Measurements from ENCODE around the gene GTF3C5.
"Not testable (repeated sequence)": the region's sequence is repeated elsewhere in the genome, so short reads cannot be mapped to it uniquely, and the experiment has no call there.

Gene GTF3C5

DNA sequence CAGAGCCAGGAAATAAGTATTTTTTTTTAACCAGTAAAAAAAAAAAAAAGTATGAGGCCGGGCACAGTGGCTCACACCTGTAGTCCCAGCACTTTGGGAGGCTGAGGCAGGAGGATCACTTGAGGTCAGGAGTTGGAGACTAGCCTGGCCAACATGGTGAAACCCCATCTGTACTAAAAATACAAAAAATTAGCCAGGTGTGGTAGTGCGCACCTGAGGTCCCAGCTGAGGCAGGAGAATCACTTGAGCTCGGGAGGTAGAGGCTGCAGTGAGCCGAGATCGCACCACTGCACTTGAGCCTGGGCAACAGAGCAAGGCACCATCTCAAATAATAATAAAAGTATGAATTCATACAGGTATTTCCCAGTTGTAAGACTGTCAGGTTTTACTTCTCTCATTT, 41.4 kb downstream of the GTF3C5 start:
- not testable (repeated sequence) for DNase-seq

DNA sequence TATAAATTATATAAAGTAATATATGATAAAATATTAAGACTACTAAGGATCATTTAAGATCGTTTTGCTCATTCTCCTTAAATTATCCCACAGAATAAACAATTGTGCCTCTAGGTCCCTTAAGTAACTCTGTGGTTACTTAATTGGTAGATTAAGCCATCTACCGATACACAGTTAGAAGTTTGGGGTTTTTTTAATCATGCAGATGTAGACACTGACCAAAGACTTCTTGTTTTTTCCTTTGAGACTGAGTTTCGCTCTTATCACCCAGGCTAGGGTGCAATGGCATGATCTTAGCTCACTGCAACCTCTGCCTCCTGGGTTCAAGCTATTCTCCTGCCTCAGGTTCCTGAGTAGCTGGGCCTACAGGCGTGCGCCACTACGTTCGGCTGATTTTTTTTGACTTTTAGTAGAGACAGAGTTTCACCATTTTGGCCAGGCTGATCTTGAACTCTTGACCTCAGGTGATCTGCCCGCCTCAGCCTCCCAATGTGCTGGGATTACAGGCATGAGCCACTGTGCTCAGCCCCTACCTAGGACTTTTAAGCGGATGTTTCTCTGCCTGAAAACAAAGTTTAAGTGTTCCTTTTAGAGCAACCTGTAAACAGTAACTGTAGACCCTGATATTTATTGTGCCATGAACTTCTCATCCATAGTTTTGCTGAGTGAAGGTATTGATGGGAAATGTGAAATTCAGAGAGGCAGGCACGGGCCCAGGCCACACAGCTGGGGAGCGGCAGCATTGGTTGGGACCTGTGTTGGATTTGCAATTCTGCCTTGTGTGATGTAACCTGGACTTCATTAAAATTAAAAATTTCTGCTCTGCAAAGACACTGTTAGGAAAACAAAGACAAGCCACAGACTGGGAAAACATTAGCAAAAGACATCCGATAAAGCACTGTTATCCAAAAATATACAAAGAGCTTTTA, 42.6 kb downstream of the GTF3C5 start:
- no peak for DNase-seq

DNA sequence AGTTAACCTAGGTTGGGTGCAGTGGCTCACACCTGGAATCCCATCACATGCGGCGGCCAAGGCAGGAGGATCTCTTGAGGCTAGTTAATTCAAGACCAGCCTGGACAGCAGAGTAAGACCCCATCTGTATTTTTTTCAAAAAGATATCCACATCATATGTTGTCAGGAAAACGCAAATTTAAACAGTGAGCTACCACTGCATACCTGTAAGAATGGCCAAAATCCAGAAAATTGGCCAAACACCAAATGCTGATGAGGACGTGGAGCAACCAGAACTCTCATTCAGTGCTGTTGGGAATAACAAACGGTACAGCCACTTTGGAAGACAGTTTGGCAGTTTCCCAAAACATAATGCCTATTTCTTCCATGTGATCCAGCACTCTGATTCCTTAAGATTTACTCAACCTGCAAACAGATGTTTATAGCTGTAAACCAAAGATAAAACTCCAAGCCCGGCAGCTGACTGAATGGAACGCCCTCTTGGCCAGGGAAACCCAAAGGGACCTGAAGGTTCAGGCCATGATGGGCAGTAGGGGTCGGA, 43.4 kb downstream of the GTF3C5 start:
- no peak for DNase-seq

DNA sequence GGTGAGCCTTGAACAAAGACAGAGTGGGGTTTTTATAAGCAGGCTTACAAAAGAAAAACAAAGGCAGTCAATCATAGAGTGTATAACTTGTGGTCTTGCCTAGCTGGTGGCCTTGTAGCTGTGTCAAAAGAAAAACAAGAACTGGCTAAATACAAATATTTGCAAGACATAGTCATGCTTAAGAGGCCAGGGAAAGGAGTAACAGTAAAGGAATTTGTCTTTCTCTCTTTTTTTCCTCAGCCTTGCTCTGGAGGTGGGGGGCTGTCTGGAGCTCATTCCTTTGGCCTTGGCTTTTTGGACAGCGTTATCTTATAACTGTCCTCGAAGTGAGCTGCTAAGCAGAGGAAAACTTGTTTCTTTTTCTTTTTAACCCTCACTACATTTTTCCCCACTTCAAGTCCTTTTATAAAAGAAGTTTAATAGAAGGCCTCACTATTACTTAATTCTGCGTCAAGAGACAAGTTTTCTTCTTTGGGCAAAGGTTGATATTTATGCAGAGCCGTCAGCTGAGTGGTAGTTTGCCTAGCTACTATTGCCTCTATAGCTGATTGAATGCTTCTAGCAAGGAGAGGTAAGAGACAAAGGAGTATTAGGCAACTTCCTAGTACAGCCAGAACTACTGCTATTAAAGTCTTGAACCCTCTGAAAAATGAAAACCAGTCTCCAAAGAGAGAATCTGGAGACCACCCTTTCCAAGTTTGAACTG, 45.3 kb downstream of the GTF3C5 start:
- DNase-seq, result no peak

DNA sequence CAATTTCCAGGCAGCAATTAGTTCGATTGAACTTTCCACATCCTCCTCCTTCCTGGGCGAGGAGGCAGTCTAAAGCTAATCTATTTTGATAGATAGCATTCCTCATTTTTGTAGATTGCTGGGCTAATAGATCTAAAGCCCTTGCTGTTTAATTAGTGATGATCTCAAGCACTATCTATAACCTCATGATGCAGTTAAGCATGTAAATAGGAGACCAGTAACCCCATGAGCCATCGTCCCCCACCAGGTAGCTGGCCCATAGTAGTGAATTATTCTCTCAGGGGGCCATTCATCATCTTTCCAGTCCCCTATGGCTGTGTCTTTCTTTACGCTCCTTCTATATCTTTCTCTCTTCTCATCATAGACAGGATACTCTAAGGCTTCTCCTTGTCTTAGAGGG, 45.9 kb downstream of the GTF3C5 start:
- DNase-seq, result no peak

DNA sequence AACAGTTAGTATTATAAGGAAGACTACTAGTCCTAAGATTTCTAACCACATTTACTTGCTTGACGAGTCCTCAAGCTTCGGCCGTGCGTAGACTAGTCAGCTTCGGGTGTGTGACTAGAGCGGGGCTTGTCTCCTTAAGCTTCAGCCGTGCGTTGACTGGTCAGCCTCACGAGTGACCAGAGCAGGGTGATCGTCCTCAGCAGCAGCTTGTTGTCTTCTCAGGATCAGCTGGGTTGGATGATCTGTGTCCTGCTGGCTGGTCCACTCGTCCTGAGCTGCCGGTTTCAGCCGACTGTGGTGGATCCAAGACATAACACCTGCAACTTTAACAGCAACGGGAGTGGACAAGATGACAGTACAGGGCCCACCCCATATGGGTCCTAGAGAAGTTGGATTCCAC, 47.7 kb downstream of the GTF3C5 start:
- DNase-seq, result no peak

DNA sequence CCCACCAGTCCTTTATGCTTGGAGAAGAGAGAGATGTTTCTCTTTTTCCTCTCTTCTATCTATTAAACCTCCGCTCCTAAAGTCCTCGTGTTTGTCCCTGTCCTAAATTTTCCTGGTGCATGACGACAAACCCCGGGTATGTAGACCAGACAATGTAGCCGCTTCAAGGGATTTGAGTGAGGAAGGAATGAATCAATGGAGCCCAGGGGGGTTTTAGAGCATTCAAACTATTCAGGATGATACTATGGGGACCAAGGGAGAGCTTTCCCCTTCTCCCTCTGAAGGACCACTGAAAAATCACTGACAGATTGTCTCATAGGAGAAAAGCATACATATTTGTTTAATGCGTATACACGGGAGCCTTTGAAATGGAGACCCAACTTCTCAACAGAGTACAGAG, 49.4 kb downstream of the GTF3C5 start:
- DNase-seq, result no peak

DNA sequence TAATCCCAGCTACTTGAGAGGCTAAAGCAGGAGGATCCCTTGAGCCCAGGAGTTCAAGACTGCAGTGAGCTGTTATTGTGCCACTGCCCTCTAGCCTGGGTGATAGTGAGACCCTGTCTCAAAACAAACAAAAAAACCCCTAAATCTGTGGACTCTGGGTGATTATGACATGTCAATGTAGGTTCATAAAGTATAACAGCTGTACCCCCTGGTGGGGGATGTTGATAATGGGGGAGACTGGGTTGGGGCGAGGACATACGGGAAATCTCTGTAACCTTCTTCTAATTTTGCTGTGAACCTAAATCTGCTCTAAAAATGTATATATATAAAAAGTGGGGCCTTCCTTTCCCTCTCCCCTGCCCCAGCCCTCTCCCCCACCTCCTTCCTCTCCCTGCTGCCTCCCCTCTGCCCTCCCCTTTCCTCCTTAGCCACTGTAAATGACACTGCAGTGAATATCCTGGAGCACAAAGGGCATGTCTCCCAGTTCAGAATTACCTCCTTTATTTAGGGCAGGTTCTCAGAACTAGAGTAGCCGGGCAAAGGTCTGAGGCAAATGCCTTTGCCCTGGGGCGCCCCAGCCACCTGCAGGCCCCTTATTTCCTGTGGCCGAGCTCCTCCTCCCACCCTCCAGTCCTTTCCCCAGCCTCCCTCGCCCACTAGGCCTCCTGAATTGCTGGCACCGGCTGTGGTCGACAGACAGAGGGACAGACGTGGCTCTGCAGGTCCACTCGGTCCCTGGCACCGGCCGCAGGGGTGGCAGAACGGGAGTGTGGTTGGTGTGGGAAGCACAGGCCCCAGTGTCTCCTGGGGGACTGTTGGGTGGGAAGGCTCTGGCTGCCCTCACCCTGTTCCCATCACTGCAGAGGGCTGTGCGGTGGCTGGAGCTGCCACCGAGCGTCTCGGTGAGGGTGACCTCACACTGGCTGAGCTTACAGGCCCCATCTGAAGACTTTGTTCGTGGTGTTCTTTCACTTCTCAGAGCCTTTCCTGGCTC, 50.3 kb downstream of the GTF3C5 start:
- not testable (repeated sequence) for DNase-seq

DNA sequence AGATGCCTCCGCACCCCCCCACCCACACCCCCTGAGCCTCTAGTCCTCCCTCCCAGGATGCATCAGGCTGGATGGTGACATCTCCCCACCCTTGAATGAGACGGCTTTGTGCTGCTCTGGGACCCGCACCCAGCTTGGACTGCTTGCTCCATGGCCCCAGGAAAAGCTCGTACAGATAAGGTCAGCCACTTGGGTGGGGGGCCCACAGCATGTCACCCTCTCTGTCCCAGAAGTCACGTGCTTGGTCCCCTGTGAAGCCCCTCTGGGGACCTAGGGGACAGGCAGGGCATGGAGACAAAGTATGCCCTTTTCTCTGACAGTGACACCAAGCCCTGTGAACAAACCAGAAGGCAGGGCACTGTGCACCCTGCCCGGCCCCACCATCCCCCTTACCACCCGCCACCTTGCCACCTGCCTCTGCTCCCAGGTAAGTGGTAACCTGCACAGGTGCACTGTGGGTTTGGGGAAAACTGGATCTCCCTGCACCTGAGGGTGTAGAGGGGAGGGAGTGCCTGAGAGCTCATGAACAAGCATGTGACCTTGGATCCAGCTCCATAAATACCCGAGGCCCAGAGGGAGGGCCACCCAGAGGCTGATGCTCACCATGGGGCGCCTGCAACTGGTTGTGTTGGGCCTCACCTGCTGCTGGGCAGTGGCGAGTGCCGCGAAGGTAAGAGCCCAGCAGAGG, 51.3 kb downstream of the GTF3C5 start:
- DNase-seq, result not testable (repeated sequence)

DNA sequence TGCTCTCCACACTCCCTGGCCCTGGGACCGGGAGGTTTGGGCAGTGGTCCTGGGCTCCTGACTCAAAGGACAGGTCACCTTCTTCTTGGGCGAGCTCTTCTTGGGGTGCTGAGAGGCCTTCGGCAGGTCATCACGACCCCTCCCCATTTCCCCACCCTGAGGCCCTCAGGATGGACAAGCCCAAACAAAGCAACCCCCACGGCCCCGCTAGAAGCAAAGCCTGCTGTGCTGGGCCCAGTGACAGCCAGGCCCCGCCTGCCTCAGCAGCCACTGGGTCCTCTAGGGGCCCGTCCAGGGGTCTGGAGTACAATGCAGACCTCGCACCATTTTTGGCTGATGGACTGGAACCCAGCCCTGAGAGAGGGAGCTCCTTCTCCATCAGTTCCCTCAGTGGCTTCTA, 52.9 kb downstream of the GTF3C5 start:
- DNase-seq, result not testable (repeated sequence)

DNA sequence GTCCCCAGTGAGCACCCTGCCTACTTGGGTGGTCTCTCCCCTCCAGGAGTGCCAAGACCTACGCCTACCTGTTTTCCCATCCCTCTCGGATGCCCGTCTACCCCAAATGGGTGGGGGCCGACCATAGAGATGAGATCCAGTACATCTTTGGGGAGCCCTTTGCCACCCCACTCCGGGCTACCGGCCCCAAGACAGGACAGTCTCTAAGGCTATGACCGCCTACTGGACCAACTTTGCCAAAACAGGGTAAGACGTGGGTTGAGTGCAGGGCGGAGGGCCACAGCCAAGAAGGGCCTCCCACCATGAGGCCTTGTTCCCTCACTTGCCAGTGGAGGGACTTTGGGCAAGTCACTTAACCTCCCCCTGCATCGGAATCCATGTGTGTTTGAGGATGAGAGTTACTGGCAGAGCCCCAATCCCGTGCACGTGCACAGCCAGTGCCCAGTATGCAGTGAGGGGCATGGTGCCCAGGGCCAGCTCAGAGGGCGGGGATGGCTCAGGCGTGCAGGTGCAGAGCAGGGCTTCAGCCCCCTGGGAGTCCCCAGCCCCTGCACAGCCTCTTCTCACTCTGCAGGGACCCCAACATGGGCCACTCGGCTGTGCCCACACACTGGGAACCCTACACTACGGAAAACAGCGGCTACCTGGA, 55.5 kb downstream of the GTF3C5 start:
- DNase-seq, result not testable (repeated sequence)

DNA sequence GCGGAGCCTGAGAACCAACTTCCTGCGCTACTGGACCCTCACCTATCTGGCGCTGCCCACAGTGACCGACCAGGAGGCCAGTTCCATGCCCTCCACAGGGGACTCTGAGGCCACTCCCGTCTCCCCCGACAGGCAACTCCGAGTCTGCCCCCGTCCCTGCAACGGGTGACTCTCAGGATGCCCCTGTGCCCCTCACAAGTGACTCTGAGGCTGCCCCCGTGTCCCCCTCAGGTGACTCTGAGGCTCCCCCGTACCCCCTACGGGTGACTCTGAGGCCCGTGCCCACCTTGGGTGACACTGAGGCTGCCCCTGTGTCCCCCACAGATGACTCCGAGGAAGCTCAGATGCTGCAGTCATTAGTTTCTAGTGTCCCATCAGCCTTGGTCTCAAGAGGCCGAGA, 56.1 kb downstream of the GTF3C5 start:
- DNase-seq, result no peak

DNA sequence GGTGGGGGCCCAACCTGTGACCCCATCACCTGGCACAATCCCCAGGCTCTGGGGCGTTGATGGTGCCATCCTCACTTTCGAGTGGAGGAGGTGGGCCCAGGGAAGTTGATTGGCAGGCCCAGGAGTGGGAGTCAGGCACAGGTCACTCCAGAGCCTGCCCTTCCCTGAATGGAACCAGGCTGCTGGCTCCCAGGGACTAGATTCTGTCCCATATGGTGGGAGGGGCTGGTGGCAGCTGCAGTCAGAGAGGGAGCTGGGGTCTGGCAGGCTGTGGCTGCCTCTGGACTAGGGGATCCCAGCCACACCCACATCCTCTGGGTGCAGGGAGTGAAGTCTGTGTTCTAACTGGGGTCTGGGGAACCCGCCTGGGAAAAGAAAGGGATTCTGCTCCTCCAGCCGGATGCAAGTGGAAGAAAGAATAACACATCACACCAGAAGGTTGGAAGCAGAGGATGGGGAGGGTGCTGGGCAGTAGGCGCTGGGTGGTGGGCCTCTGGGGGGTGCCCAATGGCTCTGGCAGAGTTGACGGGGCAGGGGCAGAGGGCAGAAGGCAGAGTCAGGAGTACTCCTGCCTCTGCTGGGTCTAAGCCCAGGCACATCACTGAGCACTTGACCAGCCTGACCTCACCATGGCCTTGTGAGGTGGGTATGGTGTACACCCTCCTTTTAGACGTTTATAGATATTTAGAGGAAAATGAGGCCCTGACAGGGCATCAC, 56.8 kb downstream of the GTF3C5 start:
- no peak for DNase-seq

DNA sequence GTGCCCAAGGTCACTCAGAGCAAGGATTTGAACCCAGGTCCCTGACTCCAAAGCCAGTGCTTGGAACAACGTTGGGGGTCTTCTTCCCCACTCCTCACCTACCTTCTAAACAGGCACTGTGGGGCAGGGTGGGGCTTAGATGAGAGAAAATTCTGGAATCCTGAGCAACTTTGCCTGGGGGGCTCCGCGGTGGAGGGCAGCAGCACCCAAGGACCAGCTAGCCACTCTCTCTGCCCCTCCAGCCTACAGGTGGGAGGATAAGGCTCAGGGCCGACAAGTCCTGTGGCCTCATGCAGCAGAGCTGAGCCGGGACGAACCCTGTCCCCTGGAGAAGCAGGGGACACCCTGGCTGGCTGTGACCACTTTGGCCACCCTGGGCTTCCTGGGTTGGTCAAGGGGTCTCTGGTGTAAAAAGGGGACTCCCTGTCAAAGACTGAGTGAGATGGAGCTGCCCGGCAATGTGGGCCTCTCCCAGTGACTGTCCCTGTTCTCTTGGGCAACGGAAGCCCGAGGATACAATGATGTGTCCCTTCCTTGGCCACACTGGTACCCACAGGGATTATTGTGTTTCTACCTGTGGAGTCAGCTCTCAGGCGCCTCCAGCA, 57.5 kb downstream of the GTF3C5 start:
- DNase-seq, result no peak

DNA sequence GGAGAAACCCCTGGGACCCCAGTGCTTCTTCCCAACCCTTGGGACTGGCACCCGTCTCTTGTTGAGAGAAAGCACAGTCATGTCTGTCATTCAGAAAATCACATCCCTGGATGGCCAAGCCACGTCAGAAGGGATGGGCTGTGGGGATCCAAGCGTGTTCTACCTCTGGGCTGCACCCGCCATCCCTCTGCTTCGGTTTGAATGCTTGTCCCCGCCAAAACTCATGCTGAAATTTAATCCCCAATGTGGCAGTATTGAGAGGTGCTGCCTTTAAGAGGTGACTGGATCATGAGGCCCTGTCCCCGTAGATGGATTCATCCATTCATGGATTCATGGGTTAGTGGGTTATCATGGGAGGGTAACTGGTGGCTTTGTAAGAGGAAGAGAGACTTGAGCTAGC, 58.0 kb downstream of the GTF3C5 start:
- no peak for DNase-seq

DNA sequence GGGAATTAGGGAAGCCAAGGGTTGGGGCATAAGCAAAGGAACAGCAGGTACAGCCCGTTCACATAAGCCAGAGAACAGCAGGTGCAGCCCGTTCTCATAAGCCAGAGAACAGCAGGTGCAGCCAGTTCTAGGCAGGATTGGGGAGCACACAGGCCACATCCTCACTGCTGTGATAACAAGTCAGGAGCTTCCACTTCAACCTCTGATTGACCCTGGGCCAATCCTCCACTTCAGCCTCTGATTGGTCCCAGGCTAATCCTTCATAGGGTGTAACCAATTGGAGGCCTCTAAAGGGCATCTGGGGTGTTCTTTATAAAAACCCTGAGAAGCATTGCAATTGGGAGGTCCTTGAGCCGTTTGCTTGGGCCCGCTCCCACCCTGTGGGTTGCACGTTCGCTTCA, 58.5 kb downstream of the GTF3C5 start:
- peak in 1 of 2 experiments; percentile 59 for DNase-seq

DNA sequence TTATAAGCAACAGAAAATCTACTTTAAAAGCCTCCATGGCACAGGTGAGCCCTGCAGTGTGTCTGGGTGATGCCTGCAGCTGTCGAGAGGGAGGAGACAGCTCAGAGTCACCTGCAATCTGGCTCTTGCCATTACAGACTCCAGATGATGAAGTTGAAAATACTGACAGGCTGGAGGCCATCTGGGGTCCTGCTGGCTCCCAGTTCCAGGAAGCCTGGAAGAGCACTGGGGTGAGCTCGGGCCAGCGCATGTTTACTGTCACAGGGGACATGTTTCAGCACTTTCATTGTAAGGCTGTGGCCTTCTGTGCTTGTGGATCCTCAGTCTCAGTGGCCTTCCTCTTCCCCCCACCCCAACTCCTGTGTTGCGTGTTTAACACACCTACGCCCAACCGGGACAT, 59.4 kb downstream of the GTF3C5 start:
- no peak for DNase-seq

DNA sequence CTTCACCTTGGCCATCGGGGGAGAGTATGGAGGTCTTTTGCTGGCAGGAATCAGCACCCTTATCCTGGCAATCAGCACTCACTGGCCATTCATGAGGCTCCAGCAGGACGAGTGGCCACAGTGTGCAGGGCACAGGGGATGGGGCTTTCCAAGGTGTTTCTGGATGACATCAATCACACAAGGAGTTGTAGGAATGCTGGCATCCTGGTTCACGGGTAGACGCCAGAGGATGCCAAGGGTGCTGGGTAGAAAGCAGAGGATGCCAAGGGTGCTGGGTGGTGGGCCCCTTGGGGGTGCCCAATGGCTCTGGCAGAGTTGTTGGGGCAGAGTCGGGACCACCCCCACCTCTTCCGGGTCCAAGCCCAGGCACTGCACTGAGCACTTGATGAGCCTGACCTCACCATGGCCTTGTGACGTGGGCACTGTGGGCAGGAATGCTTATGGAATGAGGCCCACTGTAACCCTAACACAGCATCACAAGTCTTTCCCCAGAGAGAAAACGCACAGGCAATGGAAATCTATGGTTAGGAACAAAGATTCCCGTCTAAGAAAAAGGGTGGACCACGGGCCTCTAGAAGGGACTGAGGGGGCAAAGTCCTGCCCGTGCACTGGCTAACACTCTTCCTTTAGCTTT, 60.1 kb downstream of the GTF3C5 start:
- DNase-seq, result no peak

DNA sequence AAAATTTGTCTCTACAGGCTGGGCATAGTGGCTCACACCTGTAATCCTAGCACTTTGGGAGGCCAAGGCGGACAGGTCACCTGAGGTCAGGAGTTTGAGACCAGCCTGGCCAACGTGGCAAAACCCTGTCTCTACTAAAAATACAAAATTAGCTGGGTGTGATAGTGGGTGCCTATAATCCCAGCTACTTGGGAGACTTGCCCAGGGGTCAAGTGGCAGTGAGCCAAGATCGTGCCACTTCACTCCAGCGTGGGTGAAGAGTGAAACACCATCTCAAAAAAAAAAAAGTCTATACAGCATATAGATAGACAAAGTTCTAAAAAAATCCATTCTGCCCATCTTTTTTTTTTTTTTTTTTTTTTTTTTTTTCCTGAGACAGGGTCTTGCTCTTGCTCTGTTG, 63.6 kb downstream of the GTF3C5 start:
- DNase-seq, result not testable (repeated sequence)
